ENCODE measurements around the gene CWF19L2.
"Not testable (repeated sequence)": the region's sequence is repeated elsewhere in the genome, so short reads cannot be mapped to it uniquely, and the experiment has no call there.

Gene CWF19L2

GRCh38 chr11:107457558-107458271 lies at the start of gene CWF19L2:
Gene CWF19L2 (minus strand): TSS chr11:107457825. CDS start chr11:107457816, 9 bp downstream.
- Mint-ChIP-seq H3K9me3 (no peaks in the 10 kb centered on the region), H3K4me3 (peak within 1 kb of the TSS; percentile 96), H3K4me1 (peaks cover 37% of the 10 kb centered on the region), H3K27me3 (no peaks in the 10 kb centered on the region), H3K27ac (peak within 1 kb of the TSS; percentile 97), H3K36me3 (peaks cover 6% of the 10 kb centered on the region)

GRCh38 chr11:107505647-107506225 lies 48.1 kb upstream of the CWF19L2 start:
- H3K9me3 Mint-ChIP-seq: peaks cover 21% of the 10 kb centered on the region

DNA sequence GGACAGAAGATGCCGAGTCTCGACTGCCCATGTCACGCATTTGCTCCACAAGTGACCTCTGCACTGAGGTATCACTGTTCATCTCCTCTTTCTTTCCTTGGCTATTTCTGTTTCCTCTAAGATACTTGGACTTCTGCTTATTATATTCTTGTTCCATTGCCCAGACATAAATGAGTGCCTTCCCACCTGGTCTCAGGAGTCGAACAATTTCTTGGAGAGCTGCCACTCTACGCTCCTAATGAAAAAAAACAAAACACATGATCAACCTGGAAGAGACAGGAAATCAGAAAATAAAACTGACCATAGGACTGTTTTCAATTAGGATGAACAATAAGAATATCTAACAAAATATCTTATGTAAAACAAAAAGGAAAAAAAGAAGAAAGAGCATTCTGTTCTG lies 47.4 kb upstream of the CWF19L2 start:
- no peaks in the 10 kb centered on the region for H3K27me3 Mint-ChIP-seq
- H3K27ac Mint-ChIP-seq: no peak overlapping the region
- H3K36me3 Mint-ChIP-seq: peaks cover 51% of the 10 kb centered on the region
- H3K4me3 Mint-ChIP-seq: no peak overlapping the region
- H3K9me3 Mint-ChIP-seq: peaks cover 21% of the 10 kb centered on the region
- H3K4me1 Mint-ChIP-seq: no peaks in the 10 kb centered on the region

More at GRCh38 chr11:107505647-107506225, 48.1 kb upstream of the CWF19L2 start:
- Mint-ChIP-seq H3K4me1 (no peaks in the 10 kb centered on the region), H3K27ac (no peak overlapping the region), H3K27me3 (no peaks in the 10 kb centered on the region), H3K36me3 (peaks cover 56% of the 10 kb centered on the region), H3K4me3 (no peak overlapping the region)

GRCh38 chr11:107501713-107502112 lies 44.1 kb upstream of the CWF19L2 start:
- Mint-ChIP-seq H3K9me3 (peaks cover 21% of the 10 kb centered on the region), H3K27ac (no peak overlapping the region), H3K4me3 (no peak overlapping the region), H3K4me1 (no peaks in the 10 kb centered on the region), H3K27me3 (no peaks in the 10 kb centered on the region), H3K36me3 (peaks cover 49% of the 10 kb centered on the region)

GRCh38 chr11:107497371-107497770 lies 39.7 kb upstream of the CWF19L2 start:
- not testable (repeated sequence) for H3K4me3 Mint-ChIP-seq, H3K27ac Mint-ChIP-seq, H3K4me1 Mint-ChIP-seq, H3K27me3 Mint-ChIP-seq, H3K9me3 Mint-ChIP-seq
- H3K36me3 Mint-ChIP-seq: peaks cover 12% of the 10 kb centered on the region

GRCh38 chr11:107496011-107496410 lies 38.4 kb upstream of the CWF19L2 start:
- Mint-ChIP-seq H3K4me3 (no peak overlapping the region), H3K36me3 (peaks cover 1% of the 10 kb centered on the region), H3K27ac (no peak overlapping the region), H3K4me1 (no peaks in the 10 kb centered on the region), H3K27me3 (no peaks in the 10 kb centered on the region), H3K9me3 (peaks cover 1% of the 10 kb centered on the region)

DNA sequence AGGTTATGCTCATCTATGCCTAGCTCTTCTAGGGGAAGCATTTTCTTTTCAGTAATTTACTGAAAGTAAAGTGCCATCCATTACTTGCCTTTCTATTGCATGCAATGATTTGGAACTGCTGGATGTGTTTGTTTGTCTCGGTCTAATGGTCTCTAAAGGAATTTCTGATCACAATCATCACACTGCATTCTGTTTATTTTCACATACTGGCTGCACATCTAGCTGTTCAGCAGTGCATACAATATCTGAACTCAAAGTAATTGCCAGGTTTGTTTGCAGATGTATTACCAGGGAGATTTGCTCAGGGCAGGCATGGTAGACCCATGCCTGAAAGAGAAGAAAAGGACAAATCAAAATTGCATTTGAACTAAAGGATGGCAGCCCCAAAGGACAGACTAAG lies 36.4 kb upstream of the CWF19L2 start:
- Mint-ChIP-seq H3K27ac (no peak overlapping the region), H3K36me3 (no peaks in the 10 kb centered on the region), H3K4me1 (no peaks in the 10 kb centered on the region), H3K27me3 (no peaks in the 10 kb centered on the region), H3K9me3 (no peaks in the 10 kb centered on the region), H3K4me3 (no peak overlapping the region)

DNA sequence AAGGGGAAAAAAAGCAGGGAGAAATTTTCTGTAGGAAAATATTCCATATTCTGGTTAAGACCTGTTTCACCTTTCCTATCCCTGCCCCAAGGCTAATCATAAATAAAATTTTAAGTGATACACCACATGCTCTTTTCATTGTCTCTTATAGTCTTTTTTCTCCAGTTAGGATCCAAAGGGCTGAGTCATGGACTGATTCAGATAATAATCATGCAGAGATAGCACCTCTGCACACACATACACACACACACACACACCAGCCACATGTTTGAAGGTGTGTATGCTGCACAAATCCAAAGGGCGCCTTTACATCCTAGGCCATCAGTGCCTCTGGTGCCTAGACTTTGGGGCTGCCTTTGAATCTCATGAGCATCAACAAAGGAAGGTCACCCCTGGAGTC lies 35.5 kb upstream of the CWF19L2 start:
- Mint-ChIP-seq H3K4me3 (no peak overlapping the region), H3K27me3 (peaks cover 4% of the 10 kb centered on the region), H3K4me1 (no peaks in the 10 kb centered on the region), H3K27ac (no peak overlapping the region), H3K36me3 (no peaks in the 10 kb centered on the region), H3K9me3 (no peaks in the 10 kb centered on the region)

GRCh38 chr11:107490836-107491235 lies 33.2 kb upstream of the CWF19L2 start:
- Mint-ChIP-seq H3K4me3 (no peak overlapping the region), H3K4me1 (no peaks in the 10 kb centered on the region), H3K9me3 (no peaks in the 10 kb centered on the region), H3K36me3 (no peaks in the 10 kb centered on the region), H3K27ac (no peak overlapping the region), H3K27me3 (peaks cover 6% of the 10 kb centered on the region)

- Mint-ChIP-seq H3K4me1 (no peaks in the 10 kb centered on the region), H3K36me3 (no peaks in the 10 kb centered on the region), H3K27ac (no peak overlapping the region), H3K27me3 (peaks cover 16% of the 10 kb centered on the region), H3K4me3 (no peak overlapping the region), H3K9me3 (no peaks in the 10 kb centered on the region)
Observed at GRCh38 chr11:107482234-107482633, 24.6 kb upstream of the CWF19L2 start.

GRCh38 chr11:107478922-107479321 lies 21.3 kb upstream of the CWF19L2 start:
- peaks cover 28% of the 10 kb centered on the region for H3K27me3 Mint-ChIP-seq
- H3K36me3 Mint-ChIP-seq: no peaks in the 10 kb centered on the region
- H3K27ac Mint-ChIP-seq: no peak overlapping the region
- no peaks in the 10 kb centered on the region for H3K4me1 Mint-ChIP-seq
- H3K9me3 Mint-ChIP-seq: no peaks in the 10 kb centered on the region
- H3K4me3 Mint-ChIP-seq: no peak overlapping the region

DNA sequence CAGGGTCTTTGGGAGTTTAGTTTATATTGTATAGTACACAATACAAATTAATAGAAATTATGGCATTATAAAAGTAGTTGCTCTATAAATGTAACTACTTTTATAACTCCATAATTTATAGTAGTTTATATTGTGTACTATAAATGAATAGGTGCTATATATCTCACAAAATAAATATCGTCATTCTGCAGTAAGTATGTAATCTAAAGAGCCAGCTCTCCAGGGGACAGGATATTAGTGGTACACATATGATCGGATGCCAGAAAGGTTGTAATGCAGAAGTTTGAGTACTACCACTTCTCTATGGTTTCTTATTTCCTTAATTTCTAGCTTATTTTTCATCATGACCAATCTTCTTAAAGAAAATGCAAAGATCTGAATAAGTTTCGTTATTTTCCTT lies 20.2 kb upstream of the CWF19L2 start:
- Mint-ChIP-seq H3K27me3 (peaks cover 32% of the 10 kb centered on the region), H3K9me3 (no peaks in the 10 kb centered on the region), H3K4me1 (no peaks in the 10 kb centered on the region), H3K36me3 (no peaks in the 10 kb centered on the region), H3K27ac (no peak overlapping the region), H3K4me3 (no peak overlapping the region)

DNA sequence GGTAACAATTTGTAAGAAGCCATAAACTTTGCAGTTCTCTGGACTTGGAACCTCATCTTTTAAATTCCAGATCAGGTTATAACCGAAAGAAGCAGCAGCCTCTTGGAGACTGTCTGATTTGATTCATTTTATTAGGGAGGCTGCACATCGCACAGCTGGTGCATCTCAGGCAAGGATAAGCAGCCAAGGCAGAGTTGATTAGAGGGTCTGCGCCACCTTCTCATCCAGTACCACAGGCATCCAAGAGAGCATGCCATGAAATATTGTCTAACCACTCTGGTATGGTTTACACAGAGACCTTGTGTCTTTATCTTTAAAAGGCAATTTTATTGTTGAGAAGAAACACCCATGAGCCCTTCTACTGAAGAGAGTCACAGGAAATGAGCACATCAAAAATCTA lies 16.2 kb upstream of the CWF19L2 start:
- Mint-ChIP-seq H3K4me1 (no peaks in the 10 kb centered on the region), H3K27ac (no peak overlapping the region), H3K9me3 (no peaks in the 10 kb centered on the region), H3K36me3 (no peaks in the 10 kb centered on the region), H3K27me3 (peaks cover 36% of the 10 kb centered on the region), H3K4me3 (no peak overlapping the region)

DNA sequence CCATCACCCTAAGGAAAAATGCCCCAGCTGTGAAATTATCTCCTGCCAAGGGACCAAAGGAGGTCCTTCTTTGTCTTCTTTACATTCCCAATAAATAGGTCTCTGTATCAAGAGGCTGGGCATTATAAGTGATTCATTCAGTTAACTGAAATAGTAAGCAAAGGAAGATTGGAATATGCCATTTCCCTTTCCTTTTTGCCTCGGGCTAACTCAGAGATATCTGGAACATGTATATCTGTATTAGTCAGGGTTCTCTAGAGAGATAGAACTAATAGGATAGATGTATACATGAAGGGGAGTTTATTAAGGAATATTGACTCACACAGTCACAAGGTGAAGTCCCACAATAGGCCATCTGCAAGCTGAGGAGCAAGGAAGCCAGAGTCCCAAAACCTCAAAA lies 15.3 kb upstream of the CWF19L2 start:
- Mint-ChIP-seq H3K4me1 (no peaks in the 10 kb centered on the region), H3K27me3 (peaks cover 41% of the 10 kb centered on the region), H3K4me3 (no peak overlapping the region), H3K9me3 (no peaks in the 10 kb centered on the region), H3K36me3 (no peaks in the 10 kb centered on the region), H3K27ac (no peak overlapping the region)

- Mint-ChIP-seq H3K4me1 (no peaks in the 10 kb centered on the region), H3K9me3 (peaks cover 2% of the 10 kb centered on the region), H3K27ac (no peak overlapping the region), H3K36me3 (no peaks in the 10 kb centered on the region), H3K27me3 (peaks cover 28% of the 10 kb centered on the region), H3K4me3 (no peak overlapping the region)
Observed at GRCh38 chr11:107468596-107468995, 11.0 kb upstream of the CWF19L2 start.

DNA sequence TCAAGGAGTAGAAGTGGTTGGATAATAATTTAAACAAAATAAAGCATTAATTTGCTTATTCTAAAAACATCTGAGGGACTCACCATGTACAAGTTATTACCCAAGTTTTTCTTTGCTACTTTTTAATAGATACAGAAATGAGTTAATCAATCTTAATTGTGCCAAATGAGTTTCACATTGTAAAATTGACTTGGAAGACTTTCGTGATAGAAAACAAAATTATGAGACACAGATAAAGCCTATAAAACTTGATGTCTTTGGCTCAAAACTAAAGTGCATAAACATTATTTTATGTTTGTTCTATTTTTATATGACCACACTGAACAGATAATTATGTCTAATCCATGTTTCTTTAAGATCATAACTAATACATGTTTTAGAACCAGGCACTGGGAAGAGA lies 10.1 kb upstream of the CWF19L2 start:
- Mint-ChIP-seq H3K36me3 (peaks cover 2% of the 10 kb centered on the region), H3K27me3 (peaks cover 26% of the 10 kb centered on the region), H3K4me1 (no peaks in the 10 kb centered on the region), H3K9me3 (peaks cover 6% of the 10 kb centered on the region), H3K27ac (no peak overlapping the region), H3K4me3 (no peak overlapping the region)

All from activated naive CD4-positive, alpha-beta T cell treated with anti-CD3 and anti-CD28 coated beads, Interleukin-2, amount 50 U/mL, for 24 hours (primary cell).